DMS153 (cell line): Measurements from ENCODE around the gene HMG20A.
A peak's percentile ranks its signal among the peaks of the same experiment; 100 is the strongest.

ENCODE experiments used
- DNase-seq: peaks from one replicate; lab custom pipeline; 2025; lab: John Stamatoyannopoulos, UW

HMG20A gene

GRCh38 chr15:77500989-77501388 is 80.3 kb downstream of the HMG20A start:
- DNase-seq, result no peak

GRCh38 chr15:77502379-77503095 is 81.8 kb downstream of the HMG20A start:
- DNase-seq, result no peak

- DNase-seq, result no peak
These were observed 82.6 kb downstream of the HMG20A start for GRCh38 chr15:77503240-77503639.

- DNase-seq, result no peak
These were observed 83.1 kb downstream of the HMG20A start for GRCh38 chr15:77503764-77504163.

- DNase-seq, result peak; percentile 49
These were observed 83.6 kb downstream of the HMG20A start for GRCh38 chr15:77504306-77504705.

- DNase-seq, result no peak
These were observed 84.2 kb downstream of the HMG20A start for GRCh38 chr15:77504871-77505270.

GRCh38 chr15:77505556-77505955 is 84.9 kb downstream of the HMG20A start:
- no peak for DNase-seq

GRCh38 chr15:77506311-77507142 is 85.8 kb downstream of the HMG20A start:
- peak; percentile 59 for DNase-seq

- no peak for DNase-seq
These were observed 86.6 kb downstream of the HMG20A start for GRCh38 chr15:77507143-77507897.

GRCh38 chr15:77507911-77508310 is 87.2 kb downstream of the HMG20A start:
- no peak for DNase-seq

- no peak for DNase-seq
These were observed 88.0 kb downstream of the HMG20A start for GRCh38 chr15:77508541-77509243.

GRCh38 chr15:77510066-77511057 is 89.7 kb downstream of the HMG20A start:
- no peak for DNase-seq

- DNase-seq, result no peak
These were observed 91.2 kb downstream of the HMG20A start for GRCh38 chr15:77511869-77512268.

- DNase-seq, result no peak
These were observed 92.5 kb downstream of the HMG20A start for GRCh38 chr15:77513226-77513625.

- no peak for DNase-seq
These were observed 94.1 kb downstream of the HMG20A start for GRCh38 chr15:77514641-77515402.

GRCh38 chr15:77515613-77516012 is 94.9 kb downstream of the HMG20A start:
- no peak for DNase-seq

- no peak for DNase-seq
These were observed 95.4 kb downstream of the HMG20A start for GRCh38 chr15:77516076-77516475.

GRCh38 chr15:77516786-77517185 is 96.1 kb downstream of the HMG20A start:
- DNase-seq, result no peak

GRCh38 chr15:77517579-77517978 is 96.9 kb downstream of the HMG20A start:
- DNase-seq, result no peak

GRCh38 chr15:77518458-77518857 is 97.8 kb downstream of the HMG20A start:
- no peak for DNase-seq
